Fibroblast of lung (primary cell): ENCODE measurements around the gene EIF1B.

Source experiments
- EZH2 ChIP-seq: IDR thresholded peaks from 2 replicates; pipeline ENCODE4 v1.5.1; 2012; ENCODE audit warnings: low read length, control low read depth, mild to moderate bottlenecking; ENCODE audit errors: missing control alignments
- TF ChIP-seq, protein P1 (sequence below), 2 donors: IDR thresholded peaks in 1 of 2; conservative IDR thresholded peaks in 1 of 2; 1 replicate in 1 of 2; 2 replicates in 1 of 2; pipeline ENCODE4 v1.5.1; 2011 to 2012; ENCODE audit warnings: low read length in 2 of 2, control low read depth in 1 of 2, inconsistent platforms in 1 of 2, low read depth in 1 of 2, mild to moderate bottlenecking in 1 of 2

GRCh38 chr3:40355410-40355809, 45.9 kb downstream of the EIF1B start:
- TF ChIP-seq, protein P1, sequence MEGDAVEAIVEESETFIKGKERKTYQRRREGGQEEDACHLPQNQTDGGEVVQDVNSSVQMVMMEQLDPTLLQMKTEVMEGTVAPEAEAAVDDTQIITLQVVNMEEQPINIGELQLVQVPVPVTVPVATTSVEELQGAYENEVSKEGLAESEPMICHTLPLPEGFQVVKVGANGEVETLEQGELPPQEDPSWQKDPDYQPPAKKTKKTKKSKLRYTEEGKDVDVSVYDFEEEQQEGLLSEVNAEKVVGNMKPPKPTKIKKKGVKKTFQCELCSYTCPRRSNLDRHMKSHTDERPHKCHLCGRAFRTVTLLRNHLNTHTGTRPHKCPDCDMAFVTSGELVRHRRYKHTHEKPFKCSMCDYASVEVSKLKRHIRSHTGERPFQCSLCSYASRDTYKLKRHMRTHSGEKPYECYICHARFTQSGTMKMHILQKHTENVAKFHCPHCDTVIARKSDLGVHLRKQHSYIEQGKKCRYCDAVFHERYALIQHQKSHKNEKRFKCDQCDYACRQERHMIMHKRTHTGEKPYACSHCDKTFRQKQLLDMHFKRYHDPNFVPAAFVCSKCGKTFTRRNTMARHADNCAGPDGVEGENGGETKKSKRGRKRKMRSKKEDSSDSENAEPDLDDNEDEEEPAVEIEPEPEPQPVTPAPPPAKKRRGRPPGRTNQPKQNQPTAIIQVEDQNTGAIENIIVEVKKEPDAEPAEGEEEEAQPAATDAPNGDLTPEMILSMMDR (conservative IDR thresholded peaks at IDR 0.05 in 1 of 2, IDR thresholded peaks at IDR 0.05 in 1 of 2; ENCODE audit: low read depth in 1 of 2, low read length in 2 of 2), result no peak
- no peak for TF ChIP-seq EZH2
